ENCODE results near the gene OR8J1. TPM values are rescaled to one million over a fixed set of nuclear protein-coding genes. Genes with fewer than 3 reads are reported as not detected.

Gene OR8J1
- total RNA-seq (2013) = not detected
- polyA plus RNA-seq = not detected
- polyA minus RNA-seq = not detected in 2 replicates
- 0 to 0.15 (median 0) reads per million in 11 experiments for total RNA-seq

- intact Hi-C loops (cut with micrococcal nuclease) = no loop called here
- WGBS (ENCODE audit: insufficient coverage) = no CpG with 5 or more reads among the region's 2 CpGs
- no peak within 1 kb of the TSS for H3K4me3 ChIP-seq (replicated peaks in 1 of 3; ENCODE audit: low read depth in 2 of 3, low read length in 3 of 3)
- TF ChIP-seq, protein P1, sequence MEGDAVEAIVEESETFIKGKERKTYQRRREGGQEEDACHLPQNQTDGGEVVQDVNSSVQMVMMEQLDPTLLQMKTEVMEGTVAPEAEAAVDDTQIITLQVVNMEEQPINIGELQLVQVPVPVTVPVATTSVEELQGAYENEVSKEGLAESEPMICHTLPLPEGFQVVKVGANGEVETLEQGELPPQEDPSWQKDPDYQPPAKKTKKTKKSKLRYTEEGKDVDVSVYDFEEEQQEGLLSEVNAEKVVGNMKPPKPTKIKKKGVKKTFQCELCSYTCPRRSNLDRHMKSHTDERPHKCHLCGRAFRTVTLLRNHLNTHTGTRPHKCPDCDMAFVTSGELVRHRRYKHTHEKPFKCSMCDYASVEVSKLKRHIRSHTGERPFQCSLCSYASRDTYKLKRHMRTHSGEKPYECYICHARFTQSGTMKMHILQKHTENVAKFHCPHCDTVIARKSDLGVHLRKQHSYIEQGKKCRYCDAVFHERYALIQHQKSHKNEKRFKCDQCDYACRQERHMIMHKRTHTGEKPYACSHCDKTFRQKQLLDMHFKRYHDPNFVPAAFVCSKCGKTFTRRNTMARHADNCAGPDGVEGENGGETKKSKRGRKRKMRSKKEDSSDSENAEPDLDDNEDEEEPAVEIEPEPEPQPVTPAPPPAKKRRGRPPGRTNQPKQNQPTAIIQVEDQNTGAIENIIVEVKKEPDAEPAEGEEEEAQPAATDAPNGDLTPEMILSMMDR (IDR thresholded peaks at IDR 0.05) = no peak
- no peaks in the 10 kb centered on the region for H4K20me1 ChIP-seq (ENCODE audit: insufficient read depth, low read length)
- no peaks in the 10 kb centered on the region for H3K27me3 ChIP-seq (ENCODE audit: control insufficient read depth in 2 of 2, insufficient read depth in 2 of 2, low read length in 2 of 2)
- no peak within 1 kb of the TSS for H3K4me2 ChIP-seq (replicated peaks; ENCODE audit: extremely low read depth, low read length, poor library complexity, severe bottlenecking)
- Mint-ChIP-seq H3K27ac (no peak within 1 kb of the TSS), H3K4me1 (no peaks in the 10 kb centered on the region), H3K4me3 (no peak within 1 kb of the TSS), H3K27me3 (ENCODE audit: low read depth in 3 of 3) (no peaks in the 10 kb centered on the region), H3K36me3 (no peaks in the 10 kb centered on the region), H3K9me3 (peaks cover 0 to 5% (median 1%) of the 10 kb centered on the region in 7 donors)
- no peak within 1 kb of the TSS for H2AFZ ChIP-seq (ENCODE audit: insufficient read depth, low read depth, low read length, poor library complexity, severe bottlenecking)
- H3K9me3 ChIP-seq (replicated peaks in 1 of 2; ENCODE audit: control insufficient read depth in 1 of 2, insufficient read depth in 1 of 2, low read length in 2 of 2) = peaks cover 4% of the 10 kb centered on the region in 2 donors
- no peaks in the 10 kb centered on the region for H3K79me2 ChIP-seq (ENCODE audit: insufficient read depth, low read length)
- no peak within 1 kb of the TSS for H3K9ac ChIP-seq (ENCODE audit: insufficient read depth, low read length, poor library complexity, severe bottlenecking)
- H3K36me3 ChIP-seq (replicated peaks in 1 of 2; ENCODE audit: control insufficient read depth in 1 of 2, insufficient read depth in 2 of 2, low read length in 2 of 2) = no peaks in the 10 kb centered on the region
- no peak within 1 kb of the TSS for H3K27ac ChIP-seq (ENCODE audit: low read depth in 1 of 2, low read length in 2 of 2)
- no peak for DNase-seq
- no peaks in the 10 kb centered on the region for H3K4me1 ChIP-seq (ENCODE audit: control insufficient read depth in 1 of 2, insufficient read depth in 2 of 2, low read length in 2 of 2)
Observed at GRCh38 chr11:56353991-56354390, at the start of gene OR8J1. Gene OR8J1, plus strand, starts transcription at chr11:56354291. Its CDS starts 5,956 bp downstream, at chr11:56360247.

- peaks cover 6 to 19% (median 11%) of the 10 kb centered on the region in 7 donors for H3K9me3 Mint-ChIP-seq
- H4K20me1 ChIP-seq (ENCODE audit: insufficient read depth, low read length) = no peaks in the 10 kb centered on the region
- H3K27me3 ChIP-seq (ENCODE audit: control insufficient read depth in 2 of 2, insufficient read depth in 2 of 2, low read length in 2 of 2) = no peaks in the 10 kb centered on the region
- H3K36me3 Mint-ChIP-seq = no peaks in the 10 kb centered on the region
- H2AFZ ChIP-seq (ENCODE audit: insufficient read depth, low read depth, low read length, poor library complexity, severe bottlenecking) = no peak overlapping the region
- H3K9ac ChIP-seq (ENCODE audit: insufficient read depth, low read length, poor library complexity, severe bottlenecking) = no peak overlapping the region
- TF ChIP-seq, protein P1 (IDR thresholded peaks at IDR 0.05) = no peak
- no peaks in the 10 kb centered on the region for H3K4me1 Mint-ChIP-seq
- H3K27ac ChIP-seq (ENCODE audit: low read depth in 1 of 2, low read length in 2 of 2) = no peak overlapping the region
- DNase-seq = no peak
- no peaks in the 10 kb centered on the region for H3K36me3 ChIP-seq (replicated peaks in 1 of 2; ENCODE audit: control insufficient read depth in 1 of 2, insufficient read depth in 2 of 2, low read length in 2 of 2)
- intact Hi-C loops (cut with micrococcal nuclease) = no loop called here
- H3K4me3 Mint-ChIP-seq = no peak overlapping the region
- no peak overlapping the region for H3K27ac Mint-ChIP-seq
- WGBS (ENCODE audit: insufficient coverage) = 79% methylated on average over 3 of the region's 3 CpGs
- peaks cover 21 to 33% of the 10 kb centered on the region in 2 donors for H3K9me3 ChIP-seq (replicated peaks in 1 of 2; ENCODE audit: control insufficient read depth in 1 of 2, insufficient read depth in 1 of 2, low read length in 2 of 2)
- H3K4me1 ChIP-seq (ENCODE audit: control insufficient read depth in 1 of 2, insufficient read depth in 2 of 2, low read length in 2 of 2) = no peaks in the 10 kb centered on the region
- no peaks in the 10 kb centered on the region for H3K27me3 Mint-ChIP-seq (ENCODE audit: low read depth in 3 of 3)
- no peak overlapping the region for H3K4me2 ChIP-seq (replicated peaks; ENCODE audit: extremely low read depth, low read length, poor library complexity, severe bottlenecking)
- H3K79me2 ChIP-seq (ENCODE audit: insufficient read depth, low read length) = no peaks in the 10 kb centered on the region
- no peak overlapping the region for H3K4me3 ChIP-seq (replicated peaks in 1 of 3; ENCODE audit: low read depth in 2 of 3, low read length in 3 of 3)
Observed at GRCh38 chr11:56307836-56308235, 46.3 kb upstream of the OR8J1 start.

Measured in CD14-positive monocyte (primary cell).